AG04450 (cell line): Measurements from ENCODE around the gene CEP68. TPM values are rescaled to one million over a fixed set of nuclear protein-coding genes. Genes with fewer than 3 reads are reported as not detected.

ENCODE experiments used
- CTCF ChIA-PET: fragments of 300-600, 350-600 bp; formaldehyde crosslinking; extraction: SDS; loops from one replicate; lab custom pipeline; 2022; ENCODE audit warnings: antibody characterized with exemption, inconsistent platforms; lab: Charles Lee
- POLR2A ChIA-PET: fragments of 350-600 bp; formaldehyde crosslinking; extraction: SDS; loops from one replicate; lab custom pipeline; 2021; ENCODE audit warnings: antibody characterized with exemption, inconsistent platforms; lab: Yijun Ruan, JAX
- DNase-seq: peaks from one replicate; pipeline ENCODE4 v3.0.0-alpha.2; 2011; ENCODE audit warnings: low read depth, low spot score
- H3K27ac ChIP-seq: one replicate; pipeline ENCODE4 v1.5.1; 2012; ENCODE audit warnings: low read depth, low read length, control low read depth
- H3K27me3 ChIP-seq: one replicate; pipeline ENCODE4 v1.6.0; 2012; ENCODE audit warnings: low read length; ENCODE audit not compliant: control insufficient read depth, insufficient read depth
- H3K4me3 ChIP-seq: 2 replicates; pipeline ENCODE4 v1.5.1; 2011; ENCODE audit warnings: mild to moderate bottlenecking, low read depth, low read length, control low read depth
- H3K9me3 ChIP-seq: 2 replicates; pipeline ENCODE4 v1.5.1; 2012; ENCODE audit warnings: low read length; ENCODE audit not compliant: control insufficient read depth, insufficient read depth
- CTCF ChIP-seq: IDR thresholded peaks from 2 replicates; pipeline ENCODE4 v1.5.1; 2011; ENCODE audit warnings: low read depth, low read length, control low read depth, inconsistent platforms
- polyA plus RNA-seq: library from polyadenylated mRNA; depleted of rRNA; stranded (reverse); fragments of >200 nt; gene quantifications from 2 replicates; pipeline ENCODE4 v1.2.3, GENCODE V29; 2011

The CEP68 gene
- polyA plus RNA-seq, 1 experiment: 7.3 TPM

- DNase-seq: no peak
- no peak for TF ChIP-seq CTCF
- Histone ChIP-seq H3K9me3 (peaks cover 7% of the 10 kb centered on the region; the same call in 1 of the 2 replicates), H3K27ac (no peak overlapping the region), H3K4me3 (no peak overlapping the region), H3K27me3 (peaks cover 3% of the 10 kb centered on the region)
- ChIA-PET CTCF (interaction anchor here (0.6 to 1.5 kb wide), 6 partner anchors 8 to 435 kb away, joined by 3 to 5 read pairs (median 4); no protein-coding TSS in a partner anchor), POLR2A (interaction anchor here (0.6 kb wide), 1 partner anchor 114 kb away, joined by 6 read pairs; no protein-coding TSS in a partner anchor)
Observed at GRCh38 chr2:65049010-65049639, 7.1 kb upstream of the CEP68 start.

- no peak for TF ChIP-seq CTCF
- peaks cover 3% of the 10 kb centered on the region; the same call in 1 of the 2 replicates for H3K9me3 ChIP-seq
- H3K27ac ChIP-seq: no peak overlapping the region
- no peak for DNase-seq
- CTCF ChIA-PET: interaction anchor here (0.6 to 0.7 kb wide), 4 partner anchors 14 to 472 kb away, joined by 3 to 4 read pairs (median 3); no protein-coding TSS in a partner anchor
- no peak overlapping the region for H3K4me3 ChIP-seq
- H3K27me3 ChIP-seq: peaks cover 3% of the 10 kb centered on the region
- POLR2A ChIA-PET: no interaction called here
Observed at GRCh38 chr2:65050931-65051330, 5.3 kb upstream of the CEP68 start.

GRCh38 chr2:65053199-65053598 is 3.0 kb upstream of the CEP68 start:
- Histone ChIP-seq H3K27me3 (peaks cover under 1% of the 10 kb centered on the region), H3K27ac (no peak overlapping the region), H3K9me3 (no peaks in the 10 kb centered on the region), H3K4me3 (no peak overlapping the region)
- ChIA-PET POLR2A (no interaction called here), CTCF (interaction anchor here (0.6 to 1.8 kb wide), 2 partner anchors 135 to 136 kb away, joined by 5 to 6 read pairs; no protein-coding TSS in a partner anchor)
- no peak for DNase-seq
- TF ChIP-seq CTCF: no peak

- CTCF ChIA-PET: interaction anchor here (0.9 to 1.8 kb wide), 6 partner anchors 10 to 137 kb away, joined by 3 to 12 read pairs (median 4); no protein-coding TSS in a partner anchor
- Histone ChIP-seq H3K27me3 (no peaks in the 10 kb centered on the region), H3K4me3 (no peak overlapping the region), H3K27ac (no peak overlapping the region), H3K9me3 (no peaks in the 10 kb centered on the region)
- POLR2A ChIA-PET: interaction anchor here (1.7 to 1.9 kb wide), 2 partner anchors 10 to 75 kb away, joined by 8 to 12 read pairs; partner anchors contain the start of gene RAB1A
- TF ChIP-seq CTCF: no peak
- no peak for DNase-seq
Observed at GRCh38 chr2:65054749-65055421, 1.3 kb upstream of the CEP68 start.
